KMS-11 (cell line): ENCODE data around the gene NAA60.
"Not testable (repeated sequence)": the region's sequence is repeated elsewhere in the genome, so short reads cannot be mapped to it uniquely, and the experiment has no call there.

Experiments
- H2AFZ ChIP-seq: fragments of 200-600 bp; sonication (generic); 2 replicates; pipeline ENCODE4 v1.6.1; 2016; ENCODE audit warnings: antibody characterized with exemption, mixed run types, low read depth
- H3K27ac ChIP-seq: fragments of 200-600 bp; sonication (generic); 2 replicates; pipeline ENCODE4 v1.6.1; 2016; ENCODE audit warnings: mild to moderate bottlenecking, mixed run types
- H3K27me3 ChIP-seq: fragments of 200-600 bp; sonication (generic); 2 replicates; pipeline ENCODE4 v1.6.1; 2017; ENCODE audit warnings: mild to moderate bottlenecking, low read depth, mixed run types, moderate library complexity; ENCODE audit not compliant: insufficient read depth
- H3K36me3 ChIP-seq: fragments of 200-600 bp; sonication (generic); 2 replicates; pipeline ENCODE4 v1.6.1; 2017; ENCODE audit warnings: mild to moderate bottlenecking, mixed run types; ENCODE audit not compliant: insufficient read depth
- H3K4me1 ChIP-seq: fragments of 200-600 bp; sonication (generic); 2 replicates; pipeline ENCODE4 v1.6.1; 2016; ENCODE audit warnings: mild to moderate bottlenecking, low read depth, mixed run types; ENCODE audit not compliant: poor library complexity, severe bottlenecking
- H3K4me2 ChIP-seq: fragments of 200-600 bp; sonication (generic); 2 replicates; pipeline ENCODE4 v1.7.0; 2016; ENCODE audit warnings: mild to moderate bottlenecking, mixed run types
- H3K4me3 ChIP-seq: fragments of 200-600 bp; sonication (generic); IDR thresholded peaks from 2 replicates; pipeline ENCODE4 v1.6.1; 2017; ENCODE audit warnings: low read depth, low read length, mixed read lengths; ENCODE audit not compliant: insufficient read depth
- H3K79me2 ChIP-seq: fragments of 200-600 bp; sonication (generic); 2 replicates; pipeline ENCODE4 v1.6.1; 2016; ENCODE audit warnings: low read depth, mixed run types; ENCODE audit not compliant: insufficient read depth
- H3K9ac ChIP-seq: fragments of 200-600 bp; sonication (generic); 2 replicates; pipeline ENCODE4 v1.6.1; 2016; ENCODE audit warnings: mild to moderate bottlenecking, mixed run types
- H4K20me1 ChIP-seq: fragments of 200-600 bp; sonication (generic); 2 replicates; pipeline ENCODE4 v1.6.1; 2016; ENCODE audit warnings: mild to moderate bottlenecking, mixed run types; ENCODE audit not compliant: insufficient read depth
- TF ChIP-seq, protein P1 (sequence below): fragments of 200-600 bp; sonication (generic); conservative IDR thresholded peaks from 2 replicates; pipeline ENCODE4 v1.6.1; 2017; ENCODE audit warnings: low read depth, mild to moderate bottlenecking, antibody characterized with exemption, low read length, moderate library complexity, mixed read lengths

The NAA60 gene

DNA sequence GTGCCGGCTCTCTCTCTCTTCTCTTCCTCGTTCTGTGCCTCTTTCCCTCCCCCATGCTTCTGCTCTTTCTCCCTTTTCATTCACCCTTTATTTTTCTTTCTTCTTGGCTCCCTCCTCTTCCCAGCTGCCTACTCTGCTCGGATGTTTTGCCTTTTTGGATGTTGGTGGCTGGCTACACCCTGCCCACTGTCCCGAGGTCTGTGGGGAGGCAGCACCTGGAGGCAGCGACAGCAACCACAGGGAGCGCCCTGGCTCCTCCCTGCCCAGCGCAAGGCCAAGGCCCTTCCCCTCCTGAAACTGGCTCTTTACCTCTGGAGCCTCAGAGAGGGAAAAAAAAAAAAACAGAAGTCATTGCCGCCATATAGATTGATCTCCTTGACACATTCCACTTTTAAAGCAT lies 77.4 kb downstream of the NAA60 start:
- H3K36me3 ChIP-seq, result no peaks in the 10 kb centered on the region
- TF ChIP-seq, protein P1, sequence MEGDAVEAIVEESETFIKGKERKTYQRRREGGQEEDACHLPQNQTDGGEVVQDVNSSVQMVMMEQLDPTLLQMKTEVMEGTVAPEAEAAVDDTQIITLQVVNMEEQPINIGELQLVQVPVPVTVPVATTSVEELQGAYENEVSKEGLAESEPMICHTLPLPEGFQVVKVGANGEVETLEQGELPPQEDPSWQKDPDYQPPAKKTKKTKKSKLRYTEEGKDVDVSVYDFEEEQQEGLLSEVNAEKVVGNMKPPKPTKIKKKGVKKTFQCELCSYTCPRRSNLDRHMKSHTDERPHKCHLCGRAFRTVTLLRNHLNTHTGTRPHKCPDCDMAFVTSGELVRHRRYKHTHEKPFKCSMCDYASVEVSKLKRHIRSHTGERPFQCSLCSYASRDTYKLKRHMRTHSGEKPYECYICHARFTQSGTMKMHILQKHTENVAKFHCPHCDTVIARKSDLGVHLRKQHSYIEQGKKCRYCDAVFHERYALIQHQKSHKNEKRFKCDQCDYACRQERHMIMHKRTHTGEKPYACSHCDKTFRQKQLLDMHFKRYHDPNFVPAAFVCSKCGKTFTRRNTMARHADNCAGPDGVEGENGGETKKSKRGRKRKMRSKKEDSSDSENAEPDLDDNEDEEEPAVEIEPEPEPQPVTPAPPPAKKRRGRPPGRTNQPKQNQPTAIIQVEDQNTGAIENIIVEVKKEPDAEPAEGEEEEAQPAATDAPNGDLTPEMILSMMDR, result no peak
- H3K27me3 ChIP-seq, result no peaks in the 10 kb centered on the region
- no peak overlapping the region for H3K27ac ChIP-seq
- no peak overlapping the region for H3K9ac ChIP-seq
- H4K20me1 ChIP-seq, result no peaks in the 10 kb centered on the region
- H3K4me3 ChIP-seq, result no peak overlapping the region
- no peaks in the 10 kb centered on the region for H3K79me2 ChIP-seq
- H3K4me1 ChIP-seq, result peaks cover 17% of the 10 kb centered on the region
- no peak overlapping the region for H2AFZ ChIP-seq
- no peak overlapping the region for H3K4me2 ChIP-seq

DNA sequence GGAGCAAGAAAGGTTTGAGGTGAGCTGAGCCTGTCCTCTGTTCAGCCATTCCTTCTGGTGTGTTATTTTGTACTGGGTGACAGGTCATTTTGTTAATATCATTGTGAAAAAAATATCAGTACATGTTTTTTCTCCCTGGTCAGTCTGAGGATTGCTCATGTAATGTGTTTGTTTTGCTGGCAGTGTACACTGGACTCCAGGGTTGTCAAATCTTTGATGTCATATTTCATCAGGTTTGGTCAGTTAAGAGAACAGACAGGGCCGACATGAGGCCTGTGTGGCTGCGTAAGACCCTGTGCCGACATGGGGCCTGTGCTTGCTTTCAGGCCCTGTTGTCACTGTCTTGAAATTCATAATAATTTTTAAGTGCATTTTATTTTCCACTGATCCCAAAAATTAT lies 79.8 kb downstream of the NAA60 start:
- no peaks in the 10 kb centered on the region for H4K20me1 ChIP-seq
- H3K27ac ChIP-seq, result no peak overlapping the region
- peaks cover 7% of the 10 kb centered on the region for H3K4me1 ChIP-seq
- H2AFZ ChIP-seq, result no peak overlapping the region
- H3K36me3 ChIP-seq, result no peaks in the 10 kb centered on the region
- H3K4me2 ChIP-seq, result no peak overlapping the region
- no peaks in the 10 kb centered on the region for H3K27me3 ChIP-seq
- TF ChIP-seq, protein P1, result no peak
- no peak overlapping the region for H3K4me3 ChIP-seq
- H3K9ac ChIP-seq, result no peak overlapping the region
- no peaks in the 10 kb centered on the region for H3K79me2 ChIP-seq

DNA sequence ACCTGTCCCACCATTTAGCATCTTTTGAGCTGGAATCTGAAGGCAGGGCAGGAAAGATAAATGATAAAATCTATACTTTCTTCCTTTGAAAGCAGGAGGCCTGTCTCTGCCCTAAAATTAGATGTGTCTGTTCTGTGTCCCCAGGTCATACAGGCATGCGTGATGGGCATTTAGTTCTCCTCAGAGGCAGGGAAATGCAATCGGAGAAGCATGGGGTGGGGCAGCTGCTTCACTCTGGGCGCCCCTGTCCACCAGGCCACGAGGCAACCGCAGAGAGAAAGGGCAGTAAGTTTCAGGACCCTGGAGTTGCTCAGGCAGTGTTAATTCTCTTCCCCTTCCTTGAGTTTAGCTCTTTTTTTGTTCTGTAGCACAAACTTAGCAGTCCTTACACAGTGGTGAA lies 82.5 kb downstream of the NAA60 start:
- no peaks in the 10 kb centered on the region for H3K27me3 ChIP-seq
- H3K27ac ChIP-seq, result no peak overlapping the region
- H3K4me2 ChIP-seq, result no peak overlapping the region
- no peak overlapping the region for H3K9ac ChIP-seq
- H3K36me3 ChIP-seq, result no peaks in the 10 kb centered on the region
- no peaks in the 10 kb centered on the region for H3K79me2 ChIP-seq
- no peaks in the 10 kb centered on the region for H4K20me1 ChIP-seq
- H3K4me3 ChIP-seq, result no peak overlapping the region
- H3K4me1 ChIP-seq, result peaks cover 3% of the 10 kb centered on the region
- no peak overlapping the region for H2AFZ ChIP-seq
- TF ChIP-seq, protein P1, result no peak

DNA sequence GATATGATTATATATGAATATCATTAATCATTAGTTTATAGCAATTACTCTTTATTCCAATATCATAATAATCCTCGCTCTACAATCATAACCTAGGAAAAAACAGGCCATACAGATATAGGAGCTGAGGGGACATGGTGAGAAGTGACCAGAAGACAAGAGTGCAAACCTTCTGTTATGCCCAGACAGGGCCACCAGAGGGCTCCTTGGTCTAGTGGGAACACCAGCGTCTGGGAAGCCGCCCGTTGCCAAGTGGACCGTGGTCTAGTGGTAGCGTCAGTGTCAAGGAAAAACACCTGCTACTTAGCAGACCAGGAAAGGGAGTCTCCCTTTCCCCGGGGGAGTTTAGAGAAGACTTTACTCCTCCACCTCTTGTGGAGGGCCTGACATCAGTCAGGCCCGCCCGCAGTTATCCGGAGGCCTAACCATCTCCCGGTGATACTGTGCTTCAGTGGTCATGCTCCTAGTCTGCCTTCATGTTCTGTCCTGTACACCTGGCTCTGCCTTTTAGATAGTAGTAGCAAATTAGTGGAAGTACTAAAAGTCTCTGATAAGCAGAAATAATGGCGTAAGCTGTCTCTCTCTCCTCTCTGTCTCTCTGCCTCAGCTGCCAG lies 83.8 kb downstream of the NAA60 start:
- not testable (repeated sequence) for H3K79me2 ChIP-seq, H3K36me3 ChIP-seq, H3K9ac ChIP-seq, H3K27ac ChIP-seq, H3K4me3 ChIP-seq, H3K4me1 ChIP-seq, H3K4me2 ChIP-seq, H2AFZ ChIP-seq, H4K20me1 ChIP-seq, H3K27me3 ChIP-seq
- TF ChIP-seq, protein P1, result peak; percentile 72
